Kidney epithelial cell (primary cell): ENCODE data around the gene ORAI3. TPM values are rescaled to one million over a fixed set of nuclear protein-coding genes. Genes with fewer than 3 reads are reported as not detected.

Source experiments
- DNase-seq: peaks from one replicate; pipeline ENCODE4 v3.0.0-alpha.2; 2010; ENCODE audit warnings: low read depth
- H3K27me3 ChIP-seq: 2 replicates; pipeline ENCODE4 v1.6.0; 2011; ENCODE audit warnings: low read length; ENCODE audit not compliant: control insufficient read depth, insufficient read depth
- H3K36me3 ChIP-seq: 2 replicates; pipeline ENCODE4 v1.5.1; 2011; ENCODE audit warnings: low read length; ENCODE audit not compliant: control insufficient read depth, insufficient read depth
- H3K4me3 ChIP-seq: 2 replicates; pipeline ENCODE4 v1.5.1; 2011; ENCODE audit warnings: low read depth, mild to moderate bottlenecking, control low read depth, low read length
- CTCF ChIP-seq: IDR thresholded peaks from 2 replicates; pipeline ENCODE4 v1.5.1; 2011; ENCODE audit warnings: mild to moderate bottlenecking, moderate library complexity, low read length, control low read depth, inconsistent platforms; ENCODE audit not compliant: insufficient read depth, poor library complexity, severe bottlenecking
- total RNA-seq: library from RNA; depleted of rRNA; stranded (reverse); fragments of >200 nt; gene quantifications from 2 replicates; pipeline ENCODE4 v1.2.3, GENCODE V29; 2015

ORAI3 gene
- total RNA-seq: 35.3 and 37.9 TPM in 2 replicates

- no peaks in the 10 kb centered on the region for H3K27me3 ChIP-seq
- TF ChIP-seq CTCF: no peak
Observed at GRCh38 chr16:30948667-30949649, at the start of gene ORAI3. TSS of gene ORAI3 (plus strand) at chr16:30949068. CDS start at chr16:30949290, 222 bp downstream.

GRCh38 chr16:30899794-30900193 lies 49.1 kb upstream of the ORAI3 start:
- Histone ChIP-seq H3K4me3 (no peak overlapping the region), H3K36me3 (no peaks in the 10 kb centered on the region), H3K27me3 (no peaks in the 10 kb centered on the region)
- TF ChIP-seq CTCF: no peak
- DNase-seq: no peak

More at GRCh38 chr16:30948667-30949649, at the start of gene ORAI3:
- Histone ChIP-seq H3K4me3 (peak within 1 kb of the TSS; percentile 78), H3K36me3 (peaks cover 5% of the 10 kb centered on the region)
- DNase-seq: no peak

- no peaks in the 10 kb centered on the region for H3K27me3 ChIP-seq
Observed at GRCh38 chr16:30900588-30900987, 48.3 kb upstream of the ORAI3 start.

GRCh38 chr16:30901201-30902028 lies 47.5 kb upstream of the ORAI3 start:
- DNase-seq: no peak
- Histone ChIP-seq H3K36me3 (no peaks in the 10 kb centered on the region), H3K4me3 (peak overlapping the region; percentile 47), H3K27me3 (no peaks in the 10 kb centered on the region)
- TF ChIP-seq CTCF: no peak

More at GRCh38 chr16:30900588-30900987, 48.3 kb upstream of the ORAI3 start:
- TF ChIP-seq CTCF: no peak
- H3K36me3 ChIP-seq: no peaks in the 10 kb centered on the region
- no peak overlapping the region for H3K4me3 ChIP-seq
- no peak for DNase-seq

DNA sequence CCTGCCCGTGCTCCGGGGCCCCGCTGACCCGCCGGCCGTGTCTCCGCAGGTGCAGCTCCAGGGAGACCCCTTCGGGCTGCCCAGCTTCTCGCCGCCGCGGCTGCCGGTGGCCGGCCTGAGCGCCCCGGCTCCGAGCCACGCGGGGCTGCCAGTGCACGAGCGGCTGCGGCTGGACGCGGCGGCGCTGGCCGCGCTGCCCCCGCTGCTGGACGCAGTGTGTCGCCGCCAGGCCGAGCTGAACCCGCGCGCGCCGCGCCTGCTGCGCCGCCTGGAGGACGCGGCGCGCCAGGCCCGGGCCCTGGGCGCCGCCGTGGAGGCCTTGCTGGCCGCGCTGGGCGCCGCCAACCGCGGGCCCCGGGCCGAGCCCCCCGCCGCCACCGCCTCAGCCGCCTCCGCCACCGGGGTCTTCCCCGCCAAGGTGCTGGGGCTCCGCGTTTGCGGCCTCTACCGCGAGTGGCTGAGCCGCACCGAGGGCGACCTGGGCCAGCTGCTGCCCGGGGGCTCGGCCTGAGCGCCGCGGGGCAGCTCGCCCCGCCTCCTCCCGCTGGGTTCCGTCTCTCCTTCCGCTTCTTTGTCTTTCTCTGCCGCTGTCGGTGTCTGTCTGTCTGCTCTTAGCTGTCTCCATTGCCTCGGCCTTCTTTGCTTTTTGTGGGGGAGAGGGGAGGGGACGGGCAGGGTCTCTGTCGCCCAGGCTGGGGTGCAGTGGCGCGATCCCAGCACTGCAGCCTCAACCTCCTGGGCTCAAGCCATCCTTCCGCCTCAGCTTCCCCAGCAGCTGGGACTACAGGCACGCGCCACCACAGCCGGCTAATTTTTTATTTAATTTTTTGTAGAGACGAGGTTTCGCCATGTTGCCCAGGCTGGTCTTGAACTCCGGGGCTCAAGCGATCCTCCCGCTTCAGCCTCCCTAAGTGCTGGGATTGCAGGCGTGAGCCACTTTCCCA lies 46.6 kb upstream of the ORAI3 start:
- DNase-seq: no peak
- no peak for TF ChIP-seq CTCF
- no peaks in the 10 kb centered on the region for H3K36me3 ChIP-seq
- H3K27me3 ChIP-seq: no peaks in the 10 kb centered on the region
- peak overlapping the region; percentile 47 for H3K4me3 ChIP-seq
